ENCODE data around the gene LRRC75A. TPM values are rescaled to one million over a fixed set of nuclear protein-coding genes. Genes with fewer than 3 reads are reported as not detected.
"Not testable (repeated sequence)": the region's sequence is repeated elsewhere in the genome, so short reads cannot be mapped to it uniquely, and the experiment has no call there.

LRRC75A gene
- total RNA-seq, 2 donors from 2014 or later = 3.2 to 5.0 TPM

- H3K4me1 ChIP-seq (ENCODE audit: control insufficient read depth, insufficient read depth, low read length); H3K27me3 ChIP-seq (ENCODE audit: control insufficient read depth, insufficient read depth, low read length, poor library complexity, severe bottlenecking); H3K27ac ChIP-seq (ENCODE audit: low read depth, low read length); H3K27ac Mint-ChIP-seq; H3K4me3 Mint-ChIP-seq; H3K27me3 Mint-ChIP-seq (ENCODE audit: insufficient read depth); H3K9me3 Mint-ChIP-seq; H3K9me3 ChIP-seq (ENCODE audit: control insufficient read depth, low read length); H3K36me3 Mint-ChIP-seq (ENCODE audit: low read depth); H3K9ac ChIP-seq (ENCODE audit: extremely low read depth, low read length, poor library complexity, severe bottlenecking); H3K4me3 ChIP-seq (ENCODE audit: low read length); H3K36me3 ChIP-seq (ENCODE audit: control insufficient read depth, insufficient read depth, low read length); DNase-seq: not testable (repeated sequence)
- peaks cover 12% of the 10 kb centered on the region for H3K4me1 Mint-ChIP-seq
- WGBS, 2 experiments (ENCODE audit: insufficient coverage in 1 of 2, insufficient read length in 1 of 2) = 92 to 95% methylated on average over 10 to 11 of the region's 11 CpGs
Observed at GRCh38 chr17:16392491-16392890, 99.5 kb downstream of the LRRC75A start.

Other genes with a start within 250 kb of the LRRC75A start
- 100 to 1,000 TPM; 109 to 202 TPM for gene CENPV, start 138.7 kb downstream of the LRRC75A start, total RNA-seq
- gene UBB, start 111.1 kb downstream of the LRRC75A start, total RNA-seq = 1,000 to 10,000 TPM; 1,658 to 1,721 TPM
- 1 to 10 TPM in 1 of 2 donors, under 1 TPM in 1; 0.51 to 1.1 TPM for gene TRPV2, start 76.6 kb downstream of the LRRC75A start, total RNA-seq
- gene ZNF287, start 77.0 kb upstream of the LRRC75A start, total RNA-seq = 10 to 100 TPM in 1 of 2 donors, 1 to 10 TPM in 1; 6.9 to 16.4 TPM
- gene ZNF624, start 161.7 kb upstream of the LRRC75A start, total RNA-seq = 1 to 10 TPM; 3.5 to 8.7 TPM
- 1 to 10 TPM in 1 of 2 donors, under 1 TPM in 1; 0.81 to 1.3 TPM for gene CCDC144A, start 198.0 kb upstream of the LRRC75A start, total RNA-seq

Measured in endodermal cell (in vitro differentiated cells).